Keratinocyte (primary cell): ENCODE results near the gene PKHD1. TPM values are rescaled to one million over a fixed set of nuclear protein-coding genes. Genes with fewer than 3 reads are reported as not detected.

ENCODE experiments used
- DNase-seq: peaks from one replicate; pipeline ENCODE4 v3.0.0-alpha.2; 2011; ENCODE audit warnings: low read depth, missing footprints, low spot score
- FAIRE-seq: peaks from 2 replicates; lab custom pipeline; 2011; peaks lifted over from hg19 to GRCh38; lab: Jason Lieb, UNC
- H2AFZ ChIP-seq: 2 replicates; pipeline ENCODE4 v1.6.0; 2012; ENCODE audit warnings: low read length, control low read depth, inconsistent platforms; ENCODE audit not compliant: control insufficient read depth
- H3K27ac ChIP-seq: 2 replicates; pipeline ENCODE4 v1.5.1; 2011; ENCODE audit warnings: low read length; ENCODE audit not compliant: control insufficient read depth, insufficient read depth
- H3K27me3 ChIP-seq: 3 replicates; pipeline ENCODE4 v1.6.0; 2011; ENCODE audit warnings: low read length; ENCODE audit not compliant: control insufficient read depth, insufficient read depth; ENCODE audit errors: extremely low read depth
- H3K36me3 ChIP-seq, 2 experiments: 2 replicates in 1 of 2; 3 replicates in 1 of 2; pipeline ENCODE4 v1.5.1; 2011; ENCODE audit warnings: low read length in 2 of 2, mild to moderate bottlenecking in 1 of 2; ENCODE audit not compliant: control insufficient read depth in 2 of 2, insufficient read depth in 2 of 2; ENCODE audit errors: extremely low read depth in 1 of 2
- H3K4me1 ChIP-seq: 3 replicates; pipeline ENCODE4 v1.5.1; 2011; ENCODE audit warnings: low read length; ENCODE audit not compliant: control insufficient read depth, insufficient read depth; ENCODE audit errors: extremely low read depth
- H3K4me2 ChIP-seq: 3 replicates; pipeline ENCODE4 v1.6.0; 2011; ENCODE audit warnings: low read depth, low read length; ENCODE audit not compliant: control insufficient read depth, insufficient read depth; ENCODE audit errors: extremely low read depth
- H3K4me3 ChIP-seq, 3 experiments: fragments of 200-600 bp in 1 of 3; sonication (generic) in 1 of 3; 2 replicates in 2 of 3; 3 replicates in 1 of 3; pipeline ENCODE4 v1.5.1; 2011 to 2016; ENCODE audit warnings: low read length in 3 of 3, mild to moderate bottlenecking in 3 of 3, control low read depth in 2 of 3, inconsistent platforms in 1 of 3, low read depth in 1 of 3, mixed read lengths in 1 of 3, mixed run types in 1 of 3, moderate library complexity in 1 of 3; ENCODE audit not compliant: control insufficient read depth in 2 of 3, insufficient read depth in 2 of 3; ENCODE audit errors: extremely low read depth in 1 of 3
- H3K79me2 ChIP-seq: 2 replicates; pipeline ENCODE4 v1.6.0; 2012; ENCODE audit warnings: low read length; ENCODE audit not compliant: control insufficient read depth, insufficient read depth
- H3K9ac ChIP-seq: 3 replicates; pipeline ENCODE4 v1.6.0; 2011; ENCODE audit warnings: low read length; ENCODE audit not compliant: control insufficient read depth, insufficient read depth; ENCODE audit errors: extremely low read depth
- H3K9me1 ChIP-seq: 3 replicates; pipeline ENCODE4 v1.6.0; 2011; ENCODE audit warnings: low read length; ENCODE audit not compliant: control insufficient read depth, insufficient read depth; ENCODE audit errors: extremely low read depth
- H3K9me3 ChIP-seq: 2 replicates; pipeline ENCODE4 v1.5.1; 2012; ENCODE audit warnings: low read depth, low read length; ENCODE audit not compliant: control insufficient read depth
- H4K20me1 ChIP-seq: 3 replicates; pipeline ENCODE4 v1.6.0; 2011; ENCODE audit warnings: low read length; ENCODE audit not compliant: control insufficient read depth, insufficient read depth; ENCODE audit errors: extremely low read depth
- CTCF ChIP-seq, 3 experiments: IDR thresholded peaks in 1 of 3; conservative IDR thresholded peaks in 1 of 3; optimal IDR thresholded peaks in 1 of 3; 2 replicates in 2 of 3; 3 replicates in 1 of 3; pipeline versions ENCODE3 to v1.5.1; 2011; ENCODE audit warnings: low read length in 3 of 3, mild to moderate bottlenecking in 3 of 3, moderate library complexity in 2 of 3, control low read depth in 1 of 3, inconsistent platforms in 1 of 3; ENCODE audit not compliant: insufficient read depth in 2 of 3; ENCODE audit errors: extremely low read depth in 1 of 3
- EZH2 ChIP-seq: IDR thresholded peaks from one replicate; pipeline ENCODE4 v1.6.1; 2012; ENCODE audit warnings: inconsistent platforms, mild to moderate bottlenecking, low read length, moderate library complexity
- dilution Hi-C: fragments of 300-500 bp; cut with MboI; formaldehyde crosslinking; loops from one replicate; pipeline ENCODE4 v1.7.0; 2020; ENCODE audit warnings: low sequenced_read_pairs; ENCODE audit not compliant: extremely low pct_ligation_motif_present
- polyA plus RNA-seq, 5 experiments: library from polyadenylated mRNA; depleted of rRNA in 3 of 5; stranded (reverse) in 3 of 5; stranded (forward) in 1 of 5; unstranded in 1 of 5; fragments of >200 nt; gene quantifications; 1 replicate in 1 of 5; 2 replicates in 3 of 5; 3 replicates in 1 of 5; pipeline versions ENCODE4 v1.2.1 to v1.2.3, GENCODE V29; 2011 to 2012; ENCODE audit warnings: missing spikeins in 2 of 5, low read depth in 1 of 5, low replicate concordance in 1 of 5

Gene PKHD1
- polyA plus RNA-seq, 1 donor (not counting 4 experiments of a cell fraction or from before 2014, with no cell fraction given), result under 0.01 TPM

GRCh38 chr6:51800603-51801002 lies 286.8 kb downstream of the PKHD1 start:
- H3K36me3 ChIP-seq, result no peaks in the 10 kb centered on the region

GRCh38 chr6:51793393-51793792 lies 294.0 kb downstream of the PKHD1 start:
- DNase-seq, result no peak
- Histone ChIP-seq H3K9me1 (no peaks in the 10 kb centered on the region), H3K4me1 (peaks cover 8% of the 10 kb centered on the region), H3K27ac (no peak overlapping the region), H3K36me3 (no peaks in the 10 kb centered on the region), H3K9me3 (no peaks in the 10 kb centered on the region), H3K4me3 (no peak overlapping the region), H3K27me3 (no peaks in the 10 kb centered on the region), H3K9ac (no peak overlapping the region), H3K79me2 (no peaks in the 10 kb centered on the region), H3K4me2 (no peak overlapping the region), H2AFZ (no peak overlapping the region), H4K20me1 (no peaks in the 10 kb centered on the region)
- dilution Hi-C loops, result no loop called here
- no peak for FAIRE-seq
- no peak for TF ChIP-seq EZH2
- no peak for TF ChIP-seq CTCF (optimal IDR thresholded peaks at IDR 0.05 in 1 of 3, IDR thresholded peaks at IDR 0.05 in 1 of 3, conservative IDR thresholded peaks at IDR 0.05 in 1 of 3; ENCODE audit: extremely low read depth in 1 of 3, insufficient read depth in 2 of 3, low read length in 3 of 3)

More at GRCh38 chr6:51800603-51801002, 286.8 kb downstream of the PKHD1 start:
- no peak for DNase-seq
- dilution Hi-C loops, result no loop called here
- no peak overlapping the region for H3K9ac ChIP-seq
- H4K20me1 ChIP-seq, result no peaks in the 10 kb centered on the region
- H2AFZ ChIP-seq, result no peak overlapping the region
- FAIRE-seq, result no peak
- no peaks in the 10 kb centered on the region for H3K4me1 ChIP-seq
- H3K27ac ChIP-seq, result no peak overlapping the region
- no peaks in the 10 kb centered on the region for H3K27me3 ChIP-seq
- H3K4me2 ChIP-seq, result no peak overlapping the region
- H3K9me1 ChIP-seq, result no peaks in the 10 kb centered on the region
- H3K79me2 ChIP-seq, result no peaks in the 10 kb centered on the region
- H3K4me3 ChIP-seq, result no peak overlapping the region
- no peaks in the 10 kb centered on the region for H3K9me3 ChIP-seq
- TF ChIP-seq CTCF (optimal IDR thresholded peaks at IDR 0.05 in 1 of 3, IDR thresholded peaks at IDR 0.05 in 1 of 3, conservative IDR thresholded peaks at IDR 0.05 in 1 of 3; ENCODE audit: extremely low read depth in 1 of 3, insufficient read depth in 2 of 3, low read length in 3 of 3) (no peak), EZH2 (no peak)
